Astrocyte (in vitro differentiated cells and primary cell): ENCODE measurements around the gene SLC35G3. TPM values are rescaled to one million over a fixed set of nuclear protein-coding genes. Genes with fewer than 3 reads are reported as not detected.

Source experiments
- DNase-seq: peaks from one replicate; pipeline ENCODE4 v3.0.0-alpha.2; 2010; ENCODE audit warnings: low read depth
- FAIRE-seq: peaks from 2 replicates; lab custom pipeline; 2011; peaks lifted over from hg19 to GRCh38; lab: Jason Lieb, UNC
- H2AFZ ChIP-seq: 2 replicates; pipeline ENCODE4 v1.6.0; 2012; ENCODE audit warnings: low read depth, low read length, inconsistent platforms
- H3K27ac ChIP-seq: 2 replicates; pipeline ENCODE4 v1.5.1; 2011; ENCODE audit warnings: low read depth, low read length, inconsistent platforms
- H3K27me3 ChIP-seq: 2 replicates; pipeline ENCODE4 v1.6.0; 2011; ENCODE audit warnings: low read length, inconsistent platforms; ENCODE audit not compliant: insufficient read depth
- H3K36me3 ChIP-seq: 2 replicates; pipeline ENCODE4 v1.5.1; 2011; ENCODE audit warnings: low read length, inconsistent platforms; ENCODE audit not compliant: insufficient read depth
- H3K4me1 ChIP-seq: 2 replicates; pipeline ENCODE4 v1.5.1; 2011; ENCODE audit warnings: low read length, inconsistent platforms; ENCODE audit not compliant: insufficient read depth
- H3K4me2 ChIP-seq: 2 replicates; pipeline ENCODE4 v1.6.0; 2012; ENCODE audit warnings: low read length, inconsistent platforms
- H3K4me3 ChIP-seq: 2 replicates; pipeline ENCODE4 v1.5.1; 2011; ENCODE audit warnings: low read depth, mild to moderate bottlenecking, low read length, inconsistent platforms; ENCODE audit not compliant: insufficient read depth
- H3K79me2 ChIP-seq: 2 replicates; pipeline ENCODE4 v1.6.0; 2012; ENCODE audit warnings: mild to moderate bottlenecking, low read length, inconsistent platforms; ENCODE audit not compliant: insufficient read depth
- H3K9ac ChIP-seq: 2 replicates; pipeline ENCODE4 v1.6.0; 2012; ENCODE audit warnings: mild to moderate bottlenecking, low read length, inconsistent platforms
- H3K9me3 ChIP-seq: 2 replicates; pipeline ENCODE4 v1.5.1; 2012; ENCODE audit warnings: low read depth, mild to moderate bottlenecking, low read length, inconsistent platforms; ENCODE audit not compliant: insufficient read depth
- H4K20me1 ChIP-seq: 2 replicates; pipeline ENCODE4 v1.6.0; 2012; ENCODE audit warnings: low read length, inconsistent platforms; ENCODE audit not compliant: insufficient read depth
- H3K27ac Mint-ChIP-seq: one replicate; pipeline ENCODE4 v1.8.0; 2021; ENCODE audit warnings: mild to moderate bottlenecking, mixed read lengths; ENCODE audit not compliant: unreplicated experiment
- H3K27me3 Mint-ChIP-seq: one replicate; pipeline ENCODE4 v1.8.0; 2021; ENCODE audit warnings: low read depth, mixed read lengths; ENCODE audit not compliant: unreplicated experiment
- H3K36me3 Mint-ChIP-seq: one replicate; pipeline ENCODE4 v1.8.0; 2021; ENCODE audit warnings: low read depth, mixed read lengths; ENCODE audit not compliant: unreplicated experiment
- H3K4me1 Mint-ChIP-seq: one replicate; pipeline ENCODE4 v1.8.0; 2021; ENCODE audit warnings: low read depth, mixed read lengths; ENCODE audit not compliant: unreplicated experiment
- H3K4me3 Mint-ChIP-seq: one replicate; pipeline ENCODE4 v1.8.0; 2021; ENCODE audit warnings: mild to moderate bottlenecking, moderate library complexity, mixed read lengths; ENCODE audit not compliant: unreplicated experiment
- H3K9me3 Mint-ChIP-seq: one replicate; pipeline ENCODE4 v1.8.0; 2021; ENCODE audit warnings: mild to moderate bottlenecking, mixed read lengths; ENCODE audit not compliant: unreplicated experiment
- CTCF ChIP-seq: IDR thresholded peaks from 2 replicates; pipeline ENCODE4 v1.5.1; 2011; ENCODE audit warnings: low read depth, mild to moderate bottlenecking, inconsistent platforms, low read length, moderate library complexity; ENCODE audit not compliant: insufficient read depth
- EZH2 ChIP-seq: IDR thresholded peaks from 2 replicates; pipeline ENCODE4 v1.6.1; 2012; ENCODE audit warnings: mild to moderate bottlenecking, low read length, inconsistent platforms; ENCODE audit not compliant: insufficient read depth
- total RNA-seq: library from RNA; stranded (reverse); gene quantifications from 2 replicates; pipeline ENCODE4 v1.2.1, GENCODE V29; 2021

Gene SLC35G3
- total RNA-seq, 1 donor from 2014 or later = not detected

- Histone ChIP-seq H2AFZ (no peak overlapping the region), H3K4me3 (no peak overlapping the region), H3K79me2 (no peaks in the 10 kb centered on the region), H3K27ac (no peak overlapping the region), H3K36me3 (no peaks in the 10 kb centered on the region), H3K9me3 (no peaks in the 10 kb centered on the region), H3K9ac (no peak overlapping the region), H4K20me1 (no peaks in the 10 kb centered on the region), H3K4me2 (no peak overlapping the region), H3K4me1 (no peaks in the 10 kb centered on the region), H3K27me3 (no peaks in the 10 kb centered on the region)
- FAIRE-seq (no peak), DNase-seq (no peak)
- Mint-ChIP-seq H3K27ac (no peak overlapping the region), H3K4me3 (no peak overlapping the region), H3K9me3 (peaks cover 5% of the 10 kb centered on the region), H3K36me3 (no peaks in the 10 kb centered on the region), H3K27me3 (peaks cover 9% of the 10 kb centered on the region), H3K4me1 (no peaks in the 10 kb centered on the region)
- TF ChIP-seq CTCF = no peak
- TF ChIP-seq EZH2 = no peak
These were observed 20.6 kb upstream of the SLC35G3 start for GRCh38 chr17:35214631-35215273.

- no peak for FAIRE-seq
- peaks cover 10% of the 10 kb centered on the region for H3K27me3 Mint-ChIP-seq
- no peaks in the 10 kb centered on the region for H4K20me1 ChIP-seq
These were observed 20.0 kb upstream of the SLC35G3 start for GRCh38 chr17:35214192-35214591.

More at GRCh38 chr17:35214192-35214591, 20.0 kb upstream of the SLC35G3 start:
- Mint-ChIP-seq H3K27ac (no peak overlapping the region), H3K4me3 (no peak overlapping the region), H3K4me1 (no peaks in the 10 kb centered on the region), H3K36me3 (no peaks in the 10 kb centered on the region), H3K9me3 (peaks cover 5% of the 10 kb centered on the region)
- Histone ChIP-seq H3K4me2 (no peak overlapping the region), H2AFZ (no peak overlapping the region), H3K4me1 (no peaks in the 10 kb centered on the region), H3K79me2 (no peaks in the 10 kb centered on the region), H3K27me3 (no peaks in the 10 kb centered on the region), H3K27ac (no peak overlapping the region), H3K36me3 (no peaks in the 10 kb centered on the region), H3K4me3 (no peak overlapping the region), H3K9ac (no peak overlapping the region), H3K9me3 (no peaks in the 10 kb centered on the region)
- DNase-seq = no peak
- TF ChIP-seq EZH2 (no peak), CTCF (no peak)
